Vagina (tissue), 2 donors: Measurements from ENCODE around the gene SORCS2. TPM values are rescaled to one million over a fixed set of nuclear protein-coding genes. Genes with fewer than 3 reads are reported as not detected.

ENCODE experiments used
- DNase-seq, 2 donors: peaks; one replicate each; pipeline ENCODE4 v3.0.0-alpha.2; 2017; ENCODE audit errors: extremely low spot score in 2 of 2
- H3K27ac ChIP-seq: fragments of 200-600 bp; sonication (generic); one replicate; pipeline ENCODE4 v1.5.1; 2019
- H3K27me3 ChIP-seq: fragments of 200-600 bp; sonication (generic); one replicate; pipeline ENCODE4 v1.5.1; 2019
- H3K36me3 ChIP-seq, 2 donors: fragments of 200-600 bp; sonication (generic); one replicate each; pipeline ENCODE4 v1.5.1; 2017 to 2019
- H3K4me1 ChIP-seq: fragments of 200-600 bp; sonication (generic); one replicate; pipeline ENCODE4 v1.5.1; 2019
- H3K4me3 ChIP-seq, 2 donors: fragments of 200-600 bp; sonication (generic); 1 replicate in 1 of 2; 2 replicates in 1 of 2; pipeline ENCODE4 v1.5.1; 2016 to 2019
- H3K9me3 ChIP-seq: fragments of 200-600 bp; sonication (generic); one replicate; pipeline ENCODE4 v1.5.1; 2019
- CTCF ChIP-seq, 3 experiments: fragments of 450-650 bp in 2 of 3; fragments of 200-600 bp in 1 of 3; sonication (generic) in 1 of 3; IDR thresholded peaks; one replicate each; pipeline ENCODE4 v1.5.1; 2017 to 2019; ENCODE audit warnings: antibody characterized with exemption in 3 of 3, mild to moderate bottlenecking in 2 of 3, moderate library complexity in 2 of 3
- POLR2A ChIP-seq, 2 donors: fragments of 450-650 bp; IDR thresholded peaks; one replicate each; pipeline ENCODE4 v1.6.1; 2017; ENCODE audit warnings: antibody characterized with exemption in 2 of 2, mild to moderate bottlenecking in 2 of 2, moderate library complexity in 2 of 2
- POLR2AphosphoS5 ChIP-seq, 2 donors: sonication (generic); formaldehyde crosslinking; IDR thresholded peaks; one replicate each; pipeline ENCODE4 v1.9.0; 2017; ENCODE audit warnings: antibody characterized with exemption in 2 of 2, mild to moderate bottlenecking in 2 of 2, low read depth in 1 of 2; ENCODE audit not compliant: insufficient read depth in 1 of 2
- intact Hi-C: fragments of 100-400 bp; cut with DNase I; formaldehyde crosslinking; loops from one replicate; pipeline ENCODE4 v1.15.1; 2023
- total RNA-seq: library from RNA; depleted of rRNA; stranded (reverse); fragments of >200 nt; gene quantifications from one replicate; pipeline ENCODE4 v1.2.3, GENCODE V29; 2016

The SORCS2 gene
- total RNA-seq, 1 donor from 2014 or later: 5.4 TPM

DNA sequence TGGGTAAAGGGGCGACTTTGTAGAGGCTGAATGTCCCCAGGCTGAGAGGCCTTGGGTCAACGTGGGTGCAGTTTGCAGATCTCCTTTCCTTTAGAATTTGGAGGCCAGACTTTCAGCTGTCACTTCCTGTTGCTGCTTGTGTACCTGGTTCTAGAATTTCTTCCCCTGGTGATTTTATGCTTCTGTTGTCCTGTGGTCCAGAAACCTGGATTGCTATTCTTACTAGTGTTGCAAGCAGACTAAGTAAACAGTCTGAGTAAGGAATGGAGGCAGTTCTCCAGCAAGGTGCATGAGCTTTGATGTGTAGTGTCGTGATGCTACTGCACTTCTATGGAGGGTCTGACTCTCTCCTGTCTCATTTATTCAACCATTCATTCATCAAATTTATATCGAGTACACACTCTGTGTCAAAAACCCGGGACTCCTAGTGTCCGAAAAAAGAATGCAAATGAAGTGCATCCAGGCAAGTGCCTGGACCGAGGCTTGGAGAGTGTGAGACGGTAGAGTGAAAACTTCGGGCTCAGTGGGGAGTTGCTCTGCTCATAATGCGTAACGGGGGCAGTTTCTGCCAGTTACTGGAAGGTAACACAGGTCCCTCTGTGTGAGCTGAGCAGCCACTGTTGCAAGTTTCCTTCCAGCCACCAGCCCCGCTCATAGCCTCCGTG is 83.3 kb downstream of the SORCS2 start:
- Histone ChIP-seq H3K36me3 (no peaks in the 10 kb centered on the region), H3K4me1 (no peaks in the 10 kb centered on the region), H3K9me3 (no peaks in the 10 kb centered on the region), H3K27ac (no peak overlapping the region), H3K4me3 (no peak overlapping the region), H3K27me3 (no peaks in the 10 kb centered on the region)
- DNase-seq: no peak
- no peak for TF ChIP-seq POLR2AphosphoS5 (IDR thresholded peaks at IDR 0.05; ENCODE audit: insufficient read depth in 1 of 2, low read depth in 1 of 2)
- TF ChIP-seq POLR2A (IDR thresholded peaks at IDR 0.05): no peak
- no peak for TF ChIP-seq CTCF (IDR thresholded peaks at IDR 0.05)
- intact Hi-C loops: no loop called here

GRCh38 chr4:7276515-7276914 is 84.2 kb downstream of the SORCS2 start:
- Histone ChIP-seq H3K9me3 (no peaks in the 10 kb centered on the region), H3K27me3 (no peaks in the 10 kb centered on the region), H3K4me3 (no peak overlapping the region), H3K4me1 (no peaks in the 10 kb centered on the region), H3K27ac (no peak overlapping the region), H3K36me3 (no peaks in the 10 kb centered on the region)
- no peak for DNase-seq
- TF ChIP-seq POLR2AphosphoS5 (IDR thresholded peaks at IDR 0.05; ENCODE audit: insufficient read depth in 1 of 2, low read depth in 1 of 2) (no peak), POLR2A (IDR thresholded peaks at IDR 0.05) (no peak), CTCF (IDR thresholded peaks at IDR 0.05) (no peak)
- intact Hi-C loops: no loop called here

DNA sequence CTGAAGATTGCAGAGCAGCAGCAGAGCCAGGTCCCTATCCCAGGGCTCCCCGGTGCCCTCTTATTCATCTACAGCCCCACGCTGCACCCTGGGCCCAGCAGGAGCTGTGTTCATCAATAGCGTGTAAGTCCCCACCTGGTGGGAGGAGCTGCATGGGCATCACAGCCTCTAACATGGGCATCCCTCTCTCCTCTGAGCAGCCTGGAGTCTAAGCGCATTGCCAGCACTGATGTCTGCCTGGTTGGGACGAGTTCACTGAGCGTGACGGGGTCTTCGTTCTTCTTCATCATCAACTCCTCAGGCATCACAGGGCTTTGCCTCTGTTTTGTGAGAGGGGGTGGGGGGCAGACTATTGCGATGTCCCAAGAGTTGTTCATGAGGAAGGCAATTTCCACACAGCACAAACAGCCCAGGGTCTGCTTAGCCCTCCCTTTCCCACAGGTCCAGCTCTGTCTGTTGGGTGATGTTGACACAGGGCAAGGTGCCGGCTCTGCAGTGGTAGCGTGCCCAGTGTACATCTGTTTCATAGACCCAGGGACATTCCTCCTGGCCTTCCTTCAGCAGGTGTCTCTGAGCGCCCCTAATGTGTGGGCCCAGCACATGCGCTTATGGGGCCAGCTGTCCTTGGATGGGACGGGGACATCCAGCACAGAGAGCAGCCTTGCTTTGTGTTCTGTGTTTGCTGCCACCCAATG is 85.9 kb downstream of the SORCS2 start:
- no peaks in the 10 kb centered on the region for H3K4me1 ChIP-seq

GRCh38 chr4:7278981-7279380 is 86.6 kb downstream of the SORCS2 start:
- Histone ChIP-seq H3K9me3 (no peaks in the 10 kb centered on the region), H3K4me1 (no peaks in the 10 kb centered on the region), H3K4me3 (no peak overlapping the region), H3K27me3 (no peaks in the 10 kb centered on the region), H3K36me3 (no peaks in the 10 kb centered on the region), H3K27ac (no peak overlapping the region)
- intact Hi-C loops: no loop called here
- no peak for TF ChIP-seq CTCF (IDR thresholded peaks at IDR 0.05)
- no peak for TF ChIP-seq POLR2A (IDR thresholded peaks at IDR 0.05)
- no peak for TF ChIP-seq POLR2AphosphoS5 (IDR thresholded peaks at IDR 0.05; ENCODE audit: insufficient read depth in 1 of 2, low read depth in 1 of 2)
- no peak for DNase-seq

More for the DNA sequence above, 85.9 kb downstream of the SORCS2 start:
- no peaks in the 10 kb centered on the region for H3K27me3 ChIP-seq
- H3K27ac ChIP-seq: no peak overlapping the region
- H3K9me3 ChIP-seq: no peaks in the 10 kb centered on the region
- H3K4me3 ChIP-seq: no peak overlapping the region
- TF ChIP-seq POLR2A (IDR thresholded peaks at IDR 0.05) (no peak), POLR2AphosphoS5 (IDR thresholded peaks at IDR 0.05; ENCODE audit: insufficient read depth in 1 of 2, low read depth in 1 of 2) (no peak), CTCF (IDR thresholded peaks at IDR 0.05) (no peak)
- no peaks in the 10 kb centered on the region for H3K36me3 ChIP-seq
- DNase-seq: no peak
- intact Hi-C loops: no loop called here

DNA sequence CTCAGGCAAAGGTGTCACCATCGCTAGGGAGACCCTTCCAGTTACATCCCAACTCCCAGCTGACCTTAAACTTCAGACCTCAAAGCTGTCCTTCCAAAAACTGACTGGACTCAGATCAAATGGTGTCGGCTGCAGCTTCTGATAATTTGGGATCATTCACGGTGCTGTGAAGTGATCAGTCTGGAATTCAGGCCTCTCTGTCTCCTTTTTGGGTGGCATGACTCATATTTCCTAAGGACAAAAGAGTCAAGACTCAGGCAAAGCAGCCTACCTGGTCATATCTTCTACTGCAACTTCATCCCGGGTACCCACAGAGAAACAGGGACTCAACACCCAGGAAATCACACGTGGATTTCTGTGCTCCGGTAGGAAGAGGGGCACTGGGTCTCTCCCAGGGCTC is 87.6 kb downstream of the SORCS2 start:
- H3K27me3 ChIP-seq: no peaks in the 10 kb centered on the region
- intact Hi-C loops: no loop called here
- H3K9me3 ChIP-seq: no peaks in the 10 kb centered on the region
- no peak overlapping the region for H3K4me3 ChIP-seq
- no peaks in the 10 kb centered on the region for H3K36me3 ChIP-seq
- DNase-seq: no peak
- H3K4me1 ChIP-seq: no peaks in the 10 kb centered on the region
- TF ChIP-seq POLR2A (IDR thresholded peaks at IDR 0.05): no peak
- TF ChIP-seq CTCF (IDR thresholded peaks at IDR 0.05): no peak
- TF ChIP-seq POLR2AphosphoS5 (IDR thresholded peaks at IDR 0.05; ENCODE audit: insufficient read depth in 1 of 2, low read depth in 1 of 2): no peak
- no peak overlapping the region for H3K27ac ChIP-seq
